ENCODE results near the gene CD9. TPM values are rescaled to one million over a fixed set of nuclear protein-coding genes. Genes with fewer than 3 reads are reported as not detected.

The CD9 gene
- total RNA-seq, 2 donors from 2014 or later, result 33.5 to 99.1 TPM

- no peaks in the 10 kb centered on the region for H3K27me3 ChIP-seq (ENCODE audit: control insufficient read depth, insufficient read depth, low read length, poor library complexity, severe bottlenecking)
- no peaks in the 10 kb centered on the region for H3K9me3 ChIP-seq (ENCODE audit: control insufficient read depth, low read length)
- peak overlapping the region; percentile 67 for H3K27ac Mint-ChIP-seq
- no peaks in the 10 kb centered on the region for H3K9me3 Mint-ChIP-seq
- H3K4me3 Mint-ChIP-seq, result no peak overlapping the region
- H3K4me3 ChIP-seq (ENCODE audit: low read length), result no peak overlapping the region
- no peak overlapping the region for H3K9ac ChIP-seq (ENCODE audit: extremely low read depth, low read length, poor library complexity, severe bottlenecking)
- DNase-seq, result no peak
- H3K4me1 ChIP-seq (ENCODE audit: control insufficient read depth, insufficient read depth, low read length), result peaks cover 4% of the 10 kb centered on the region
- 87 to 91% methylated on average over 17 to 24 of the region's 24 CpGs for WGBS, 2 experiments (ENCODE audit: insufficient coverage in 1 of 2, insufficient read length in 1 of 2)
- H3K27ac ChIP-seq (ENCODE audit: low read depth, low read length), result peak overlapping the region; percentile 54
- H3K4me1 Mint-ChIP-seq, result peaks cover 15% of the 10 kb centered on the region
- H3K36me3 Mint-ChIP-seq (ENCODE audit: low read depth), result peaks cover 35% of the 10 kb centered on the region
- no peak for TF ChIP-seq CTCF (conservative IDR thresholded peaks at IDR 0.05)
- H3K27me3 Mint-ChIP-seq (ENCODE audit: insufficient read depth), result no peaks in the 10 kb centered on the region
- no peaks in the 10 kb centered on the region for H3K36me3 ChIP-seq (ENCODE audit: control insufficient read depth, insufficient read depth, low read length)
These were observed 29.3 kb downstream of the CD9 start for GRCh38 chr12:6229224-6230218.

- no peak for TF ChIP-seq CTCF (conservative IDR thresholded peaks at IDR 0.05)
- H3K27ac ChIP-seq (ENCODE audit: low read depth, low read length), result peak overlapping the region; percentile 54
- H3K4me3 Mint-ChIP-seq, result no peak overlapping the region
These were observed 30.3 kb downstream of the CD9 start for GRCh38 chr12:6230321-6231110.

GRCh38 chr12:6231359-6232268 is 31.4 kb downstream of the CD9 start:
- no peak overlapping the region for H3K9ac ChIP-seq (ENCODE audit: extremely low read depth, low read length, poor library complexity, severe bottlenecking)
- no peak for TF ChIP-seq CTCF (conservative IDR thresholded peaks at IDR 0.05)
- Mint-ChIP-seq H3K36me3 (ENCODE audit: low read depth) (peaks cover 42% of the 10 kb centered on the region), H3K4me3 (no peak overlapping the region), H3K4me1 (peaks cover 15% of the 10 kb centered on the region), H3K9me3 (no peaks in the 10 kb centered on the region), H3K27me3 (ENCODE audit: insufficient read depth) (no peaks in the 10 kb centered on the region), H3K27ac (peak overlapping the region; percentile 44)
- 85 to 92% methylated on average over 4 to 5 of the region's 5 CpGs for WGBS, 2 experiments (ENCODE audit: insufficient coverage in 1 of 2, insufficient read length in 1 of 2)
- H3K4me1 ChIP-seq (ENCODE audit: control insufficient read depth, insufficient read depth, low read length), result peaks cover 4% of the 10 kb centered on the region
- no peak overlapping the region for H3K4me3 ChIP-seq (ENCODE audit: low read length)
- H3K27ac ChIP-seq (ENCODE audit: low read depth, low read length), result no peak overlapping the region
- no peak for DNase-seq
- H3K27me3 ChIP-seq (ENCODE audit: control insufficient read depth, insufficient read depth, low read length, poor library complexity, severe bottlenecking), result no peaks in the 10 kb centered on the region
- H3K9me3 ChIP-seq (ENCODE audit: control insufficient read depth, low read length), result no peaks in the 10 kb centered on the region
- H3K36me3 ChIP-seq (ENCODE audit: control insufficient read depth, insufficient read depth, low read length), result no peaks in the 10 kb centered on the region

More at GRCh38 chr12:6230321-6231110, 30.3 kb downstream of the CD9 start:
- H3K27me3 Mint-ChIP-seq (ENCODE audit: insufficient read depth), result no peaks in the 10 kb centered on the region
- Histone ChIP-seq H3K4me1 (ENCODE audit: control insufficient read depth, insufficient read depth, low read length) (peaks cover 4% of the 10 kb centered on the region), H3K9ac (ENCODE audit: extremely low read depth, low read length, poor library complexity, severe bottlenecking) (no peak overlapping the region), H3K27me3 (ENCODE audit: control insufficient read depth, insufficient read depth, low read length, poor library complexity, severe bottlenecking) (no peaks in the 10 kb centered on the region), H3K36me3 (ENCODE audit: control insufficient read depth, insufficient read depth, low read length) (no peaks in the 10 kb centered on the region), H3K4me3 (ENCODE audit: low read length) (no peak overlapping the region), H3K9me3 (ENCODE audit: control insufficient read depth, low read length) (no peaks in the 10 kb centered on the region)
- 87 to 92% methylated on average over 14 to 16 of the region's 16 CpGs for WGBS, 2 experiments (ENCODE audit: insufficient coverage in 1 of 2, insufficient read length in 1 of 2)
- H3K27ac Mint-ChIP-seq, result peak overlapping the region; percentile 42
- peaks cover 41% of the 10 kb centered on the region for H3K36me3 Mint-ChIP-seq (ENCODE audit: low read depth)
- no peaks in the 10 kb centered on the region for H3K9me3 Mint-ChIP-seq
- no peak for DNase-seq
- peaks cover 15% of the 10 kb centered on the region for H3K4me1 Mint-ChIP-seq

All from endodermal cell (in vitro differentiated cells).